Common myeloid progenitor, CD34-positive (primary cell): ENCODE data around the gene KLF17.
"Not testable (repeated sequence)": the region's sequence is repeated elsewhere in the genome, so short reads cannot be mapped to it uniquely, and the experiment has no call there.

Experiments
- CTCF ChIA-PET: fragments of 350-600 bp; sonication (Branson Sonifier 250); formaldehyde crosslinking; loops from one replicate; lab custom pipeline; 2021; ENCODE audit warnings: antibody characterized with exemption; lab: Charles Lee
- POLR2A ChIA-PET: fragments of 350-600 bp; sonication (Branson Sonifier 250); formaldehyde crosslinking; loops from one replicate; lab custom pipeline; 2021; ENCODE audit warnings: antibody characterized with exemption; lab: Charles Lee
- DNase-seq, 3 donors: peaks; one replicate each; pipeline versions ENCODE4 v3.0.0 to v3.0.0-alpha.2; 2013
- H3K27ac ChIP-seq, 2 experiments: 1 replicate in 1 of 2; 2 replicates in 1 of 2; pipeline ENCODE4 v1.7.0; 2013; ENCODE audit warnings: inconsistent platforms in 2 of 2, low read length in 2 of 2, mild to moderate bottlenecking in 2 of 2, low read depth in 1 of 2, moderate library complexity in 1 of 2; ENCODE audit not compliant: severe bottlenecking in 2 of 2, insufficient read depth in 1 of 2, poor library complexity in 1 of 2
- H3K27me3 ChIP-seq, 5 experiments: replicated peaks in 2 of 5; 1 replicate in 3 of 5; 2 replicates in 2 of 5; pipeline versions ENCODE4 v1.6.1 to v1.7.0; 2013; ENCODE audit warnings: low read length in 4 of 5, mild to moderate bottlenecking in 2 of 5, moderate library complexity in 2 of 5, inconsistent platforms in 1 of 5; ENCODE audit not compliant: insufficient read depth in 5 of 5, control insufficient read depth in 4 of 5
- H3K36me3 ChIP-seq, 4 experiments: 1 replicate in 2 of 4; 2 replicates in 2 of 4; pipeline versions ENCODE4 v1.6.1 to v1.7.0; 2013; ENCODE audit warnings: low read length in 3 of 4, control low read depth in 1 of 4, mild to moderate bottlenecking in 1 of 4; ENCODE audit not compliant: control insufficient read depth in 4 of 4, insufficient read depth in 4 of 4
- H3K4me1 ChIP-seq, 4 experiments: 1 replicate in 3 of 4; 2 replicates in 1 of 4; pipeline versions ENCODE4 v1.6.1 to v1.7.1; 2013; ENCODE audit warnings: low read length in 3 of 4, mild to moderate bottlenecking in 3 of 4, control low read depth in 1 of 4, inconsistent platforms in 1 of 4, moderate library complexity in 1 of 4; ENCODE audit not compliant: control insufficient read depth in 4 of 4, insufficient read depth in 4 of 4; ENCODE audit errors: control extremely low read depth in 1 of 4
- H3K4me3 ChIP-seq, 7 experiments: 1 replicate in 4 of 7; 2 replicates in 3 of 7; pipeline versions ENCODE4 v1.5.1 to v1.7.0; 2013; ENCODE audit warnings: mild to moderate bottlenecking in 7 of 7, low read length in 6 of 7, moderate library complexity in 6 of 7, inconsistent platforms in 2 of 7, low read depth in 2 of 7, control low read depth in 1 of 7; ENCODE audit not compliant: insufficient read depth in 4 of 7, control insufficient read depth in 1 of 7; ENCODE audit errors: extremely low read depth in 1 of 7
- H3K9me3 ChIP-seq, 5 experiments: 1 replicate in 4 of 5; 2 replicates in 1 of 5; pipeline versions ENCODE4 v1.6.1 to v1.7.1; 2013; ENCODE audit warnings: low read length in 4 of 5, mild to moderate bottlenecking in 2 of 5, inconsistent platforms in 1 of 5, low read depth in 1 of 5, moderate library complexity in 1 of 5; ENCODE audit not compliant: control insufficient read depth in 4 of 5, insufficient read depth in 2 of 5; ENCODE audit errors: control extremely low read depth in 1 of 5
- WGBS: methylation state at CpG from one replicate; pipeline ENCODE4 v1.1.5; 2013; ENCODE audit not compliant: insufficient coverage; 5-methylcytosine and 5-hydroxymethylcytosine counted together

Gene KLF17

DNA sequence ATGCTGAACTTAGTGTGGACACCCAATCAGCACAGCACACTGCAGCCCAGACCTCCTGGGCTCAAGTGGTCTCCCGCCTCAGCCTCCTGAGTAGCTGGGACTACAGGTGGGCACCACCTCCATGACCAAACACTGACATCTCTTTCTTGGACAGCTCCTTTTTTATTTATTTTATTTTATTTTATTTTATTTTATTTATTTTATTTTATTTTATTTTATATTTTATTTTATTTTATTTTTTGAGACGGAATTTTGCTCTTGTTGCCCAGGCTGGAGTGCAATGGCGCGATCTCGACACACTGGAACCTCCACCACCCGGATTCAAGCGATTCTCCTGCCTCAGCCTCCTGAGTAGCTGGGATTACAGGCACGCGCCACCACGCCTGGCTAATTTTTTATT is 1.3 kb upstream of the KLF17 start:
- 99% methylated on average over 9 of the region's 10 CpGs for whole genome bisulfite sequencing

GRCh38 chr1:44119525-44119924 is 904 bp downstream of the KLF17 start:
- no peak overlapping the region for H3K27ac ChIP-seq
- H3K9me3 ChIP-seq = no peaks in the 10 kb centered on the region
- CTCF ChIA-PET = no interaction called here
- POLR2A ChIA-PET = no interaction called here
- H3K27me3 ChIP-seq = no peaks in the 10 kb centered on the region
- H3K36me3 ChIP-seq = no peaks in the 10 kb centered on the region
- peaks cover 0 to 2% (median 0%) of the 10 kb centered on the region in 4 experiments for H3K4me1 ChIP-seq
- 94% methylated on average over 6 of the region's 6 CpGs for WGBS
- DNase-seq = no peak
- H3K4me3 ChIP-seq = no peak overlapping the region

More for the DNA sequence above, 1.3 kb upstream of the KLF17 start:
- POLR2A ChIA-PET, H3K4me3 ChIP-seq, H3K4me1 ChIP-seq, CTCF ChIA-PET, DNase-seq, H3K27ac ChIP-seq, H3K27me3 ChIP-seq, H3K9me3 ChIP-seq, H3K36me3 ChIP-seq: not testable (repeated sequence)

DNA sequence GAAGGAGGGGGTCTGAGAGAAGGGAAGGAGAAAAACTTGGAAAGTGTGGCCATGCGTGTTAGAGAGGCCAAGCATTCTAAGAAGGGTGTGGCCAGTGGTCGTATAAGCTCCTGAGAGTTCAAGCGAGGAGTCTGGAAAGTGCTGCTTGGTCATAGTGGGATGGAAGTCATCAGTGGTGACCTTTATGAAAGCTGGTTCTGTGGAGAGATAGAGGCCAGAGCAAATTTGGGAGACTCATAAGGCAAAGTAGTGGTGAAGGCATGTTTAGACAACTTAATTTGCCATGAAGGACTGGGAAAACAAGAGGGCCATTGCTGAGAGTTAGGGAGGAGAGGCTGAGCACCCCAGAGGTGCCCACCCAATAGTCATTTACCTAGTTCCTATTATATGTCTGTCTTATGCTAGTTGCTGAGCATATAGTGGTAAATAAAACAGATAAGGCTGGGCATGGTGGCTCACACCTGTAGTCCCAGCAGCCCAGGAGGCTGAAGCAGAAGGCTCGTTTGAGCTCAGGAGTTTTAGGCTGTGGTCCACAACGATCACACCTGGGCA is 1.9 kb downstream of the KLF17 start:
- H3K27ac ChIP-seq = no peak overlapping the region
- peaks cover 0 to 2% (median 0%) of the 10 kb centered on the region in 4 experiments for H3K4me1 ChIP-seq
- ChIA-PET CTCF (interaction anchor here (0.7 kb wide), 1 partner anchor 30 kb away, joined by 3 read pairs; no protein-coding TSS in a partner anchor), POLR2A (no interaction called here)
- no peaks in the 10 kb centered on the region for H3K36me3 ChIP-seq
- no peaks in the 10 kb centered on the region for H3K9me3 ChIP-seq
- no peaks in the 10 kb centered on the region for H3K27me3 ChIP-seq
- 92% methylated on average over 3 of the region's 5 CpGs for WGBS
- DNase-seq = no peak
- no peak overlapping the region for H3K4me3 ChIP-seq

DNA sequence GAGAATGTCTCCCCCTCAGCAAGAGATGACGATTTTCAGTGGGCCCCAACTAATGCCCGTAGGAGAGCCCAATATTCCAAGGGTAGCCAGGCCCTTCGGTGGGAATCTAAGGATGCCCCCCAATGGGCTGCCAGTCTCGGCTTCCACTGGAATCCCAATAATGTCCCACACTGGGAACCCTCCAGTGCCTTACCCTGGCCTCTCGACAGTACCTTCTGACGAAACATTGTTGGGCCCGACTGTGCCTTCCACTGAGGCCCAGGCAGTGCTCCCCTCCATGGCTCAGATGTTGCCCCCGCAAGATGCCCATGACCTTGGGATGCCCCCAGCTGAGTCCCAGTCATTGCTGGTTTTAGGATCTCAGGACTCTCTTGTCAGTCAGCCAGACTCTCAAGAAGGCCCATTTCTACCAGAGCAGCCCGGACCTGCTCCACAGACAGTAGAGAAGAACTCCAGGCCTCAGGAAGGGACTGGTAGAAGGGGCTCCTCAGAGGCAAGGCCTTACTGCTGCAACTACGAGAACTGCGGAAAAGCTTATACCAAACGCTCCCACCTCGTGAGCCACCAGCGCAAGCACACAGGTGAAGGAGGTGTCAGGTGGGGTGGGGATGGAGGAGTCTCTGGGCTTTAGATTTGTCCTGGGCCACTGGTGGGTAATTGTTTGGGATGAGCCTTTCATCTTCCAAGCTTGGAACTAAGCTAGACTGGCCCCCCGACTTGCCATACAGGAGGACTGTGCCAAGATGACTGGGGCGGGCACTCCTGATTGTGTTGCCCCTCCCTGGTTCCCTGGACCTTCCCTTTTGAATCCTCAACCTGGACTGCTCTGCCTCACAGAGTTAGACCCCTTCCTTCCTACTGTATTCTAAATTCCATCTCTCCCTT is 11.2 kb downstream of the KLF17 start:
- H3K27ac ChIP-seq = no peak overlapping the region
- no peaks in the 10 kb centered on the region for H3K27me3 ChIP-seq
- no peak overlapping the region for H3K4me3 ChIP-seq
- no peaks in the 10 kb centered on the region for H3K36me3 ChIP-seq
- WGBS = 97% methylated on average over 15 of the region's 16 CpGs
- no peak for DNase-seq
- H3K9me3 ChIP-seq = no peaks in the 10 kb centered on the region
- ChIA-PET POLR2A (no interaction called here), CTCF (no interaction called here)
- H3K4me1 ChIP-seq = no peaks in the 10 kb centered on the region

- no peak overlapping the region for H3K27ac ChIP-seq
- H3K4me1 ChIP-seq = no peaks in the 10 kb centered on the region
- ChIA-PET CTCF (no interaction called here), POLR2A (no interaction called here)
- WGBS = no CpG with 5 or more reads among the region's 3 CpGs
- no peaks in the 10 kb centered on the region for H3K36me3 ChIP-seq
- no peaks in the 10 kb centered on the region for H3K27me3 ChIP-seq
- no peak for DNase-seq
- no peaks in the 10 kb centered on the region for H3K9me3 ChIP-seq
- H3K4me3 ChIP-seq = no peak overlapping the region
Measured at GRCh38 chr1:44131411-44131810, 12.8 kb downstream of the KLF17 start.

DNA sequence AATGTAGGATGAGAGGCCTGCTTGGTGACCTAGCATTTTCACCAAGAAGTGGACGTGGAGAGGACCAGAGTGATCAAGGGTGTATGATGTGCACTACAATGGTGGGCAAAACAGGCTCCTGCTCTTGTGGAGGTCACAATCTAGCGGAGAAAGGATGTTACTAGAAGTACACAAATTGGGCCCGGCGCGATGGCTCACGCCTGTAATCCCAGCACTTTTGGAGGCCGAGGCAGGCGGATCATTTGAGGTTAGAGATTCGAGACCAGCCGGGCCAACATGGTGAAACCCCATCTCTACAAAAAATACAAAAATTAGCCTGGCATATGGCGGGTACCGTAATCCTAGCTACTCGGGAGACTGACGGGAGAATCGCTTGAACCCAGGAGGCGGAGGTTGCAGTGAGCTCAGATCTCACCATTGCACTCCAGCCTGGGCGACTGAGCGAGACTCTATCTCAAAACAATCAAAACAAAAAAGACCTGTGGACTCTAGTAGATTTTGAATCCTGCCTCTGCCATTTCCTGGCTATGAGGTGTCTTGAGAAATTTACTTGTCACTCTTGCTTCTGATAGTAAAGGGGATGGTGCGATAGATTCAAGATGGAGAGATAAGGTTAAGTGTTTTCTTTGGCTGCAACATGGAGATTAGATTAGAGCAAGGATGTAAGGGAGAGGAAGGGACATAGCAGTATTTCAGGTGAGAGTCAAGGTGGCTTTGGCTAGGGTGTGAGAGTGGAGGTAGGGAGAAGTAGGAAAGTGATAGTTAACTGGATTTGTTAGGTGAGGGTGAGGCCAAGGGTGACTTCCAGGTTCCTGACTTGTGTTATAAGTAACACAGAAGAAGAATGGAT is 15.7 kb downstream of the KLF17 start:
- no peaks in the 10 kb centered on the region for H3K4me1 ChIP-seq
- whole genome bisulfite sequencing = 93% methylated on average over 17 of the region's 19 CpGs
- no peak for DNase-seq
- ChIA-PET CTCF (no interaction called here), POLR2A (no interaction called here)
- no peaks in the 10 kb centered on the region for H3K9me3 ChIP-seq
- peaks cover 0 to 2% (median 0%) of the 10 kb centered on the region in 5 experiments for H3K27me3 ChIP-seq
- H3K4me3 ChIP-seq = no peak overlapping the region
- H3K36me3 ChIP-seq = no peaks in the 10 kb centered on the region
- no peak overlapping the region for H3K27ac ChIP-seq
